HG03039 (cell line): Measurements from ENCODE around the gene MCC.
A peak's percentile ranks its signal among the peaks of the same experiment; 100 is the strongest.

Source experiments
- ATAC-seq: cut with Tn5 transposase; IDR thresholded peaks from one replicate; pipeline ENCODE4 v1.9.1; 2021; ENCODE audit warnings: mild to moderate bottlenecking, moderate library complexity; ENCODE audit not compliant: unreplicated experiment

Gene MCC

DNA sequence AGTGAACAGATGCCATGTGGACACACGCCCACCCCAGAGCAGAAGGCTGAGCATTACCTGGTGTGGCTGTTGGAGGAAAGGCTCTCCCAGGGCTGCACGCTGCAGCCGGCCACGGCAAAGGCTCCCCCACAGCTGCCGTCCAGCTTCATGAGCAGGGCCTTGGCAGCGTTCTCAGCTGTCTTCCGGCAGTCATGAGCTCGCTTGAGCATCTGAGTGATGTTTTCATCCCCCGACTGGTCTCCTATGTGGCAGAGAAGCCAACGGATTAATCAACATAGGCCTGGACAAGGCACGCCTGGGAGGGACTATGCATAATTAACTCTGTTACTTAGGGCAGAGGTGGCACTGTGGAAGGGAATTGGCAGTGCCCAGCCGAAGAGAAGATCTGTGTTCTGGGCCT is 424.3 kb downstream of the MCC start:
- ATAC-seq, result no peak

DNA sequence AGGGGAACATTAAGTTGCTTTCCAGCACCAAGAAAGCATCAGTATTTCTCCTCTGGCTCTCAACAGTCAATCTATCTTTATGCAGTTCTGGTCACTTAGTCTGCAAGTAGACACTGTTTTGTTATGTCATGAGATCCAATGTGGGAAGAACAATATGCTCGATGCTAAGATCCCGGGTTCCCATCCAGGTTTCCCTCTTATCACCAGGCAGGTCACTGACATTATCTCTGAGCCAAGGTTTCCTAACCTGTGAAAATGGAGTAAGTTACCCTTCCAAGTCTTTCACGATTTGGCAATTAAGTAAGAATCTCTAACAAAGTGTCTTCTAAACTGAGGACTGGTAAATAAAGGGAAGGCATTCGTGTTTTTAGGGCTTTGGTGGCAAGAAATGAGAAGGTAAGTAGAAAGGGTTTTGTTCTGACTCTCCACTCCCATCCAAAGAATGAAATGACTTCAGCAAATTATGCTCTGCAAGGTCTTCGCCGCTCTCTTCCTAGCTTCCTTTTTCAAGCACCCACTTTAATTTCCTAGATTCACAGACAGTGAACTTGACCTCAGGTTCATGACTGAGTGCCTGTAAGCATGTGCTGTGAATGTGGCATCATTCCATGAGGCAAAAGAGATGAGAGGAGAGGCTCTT is 425.3 kb downstream of the MCC start:
- no peak for ATAC-seq

DNA sequence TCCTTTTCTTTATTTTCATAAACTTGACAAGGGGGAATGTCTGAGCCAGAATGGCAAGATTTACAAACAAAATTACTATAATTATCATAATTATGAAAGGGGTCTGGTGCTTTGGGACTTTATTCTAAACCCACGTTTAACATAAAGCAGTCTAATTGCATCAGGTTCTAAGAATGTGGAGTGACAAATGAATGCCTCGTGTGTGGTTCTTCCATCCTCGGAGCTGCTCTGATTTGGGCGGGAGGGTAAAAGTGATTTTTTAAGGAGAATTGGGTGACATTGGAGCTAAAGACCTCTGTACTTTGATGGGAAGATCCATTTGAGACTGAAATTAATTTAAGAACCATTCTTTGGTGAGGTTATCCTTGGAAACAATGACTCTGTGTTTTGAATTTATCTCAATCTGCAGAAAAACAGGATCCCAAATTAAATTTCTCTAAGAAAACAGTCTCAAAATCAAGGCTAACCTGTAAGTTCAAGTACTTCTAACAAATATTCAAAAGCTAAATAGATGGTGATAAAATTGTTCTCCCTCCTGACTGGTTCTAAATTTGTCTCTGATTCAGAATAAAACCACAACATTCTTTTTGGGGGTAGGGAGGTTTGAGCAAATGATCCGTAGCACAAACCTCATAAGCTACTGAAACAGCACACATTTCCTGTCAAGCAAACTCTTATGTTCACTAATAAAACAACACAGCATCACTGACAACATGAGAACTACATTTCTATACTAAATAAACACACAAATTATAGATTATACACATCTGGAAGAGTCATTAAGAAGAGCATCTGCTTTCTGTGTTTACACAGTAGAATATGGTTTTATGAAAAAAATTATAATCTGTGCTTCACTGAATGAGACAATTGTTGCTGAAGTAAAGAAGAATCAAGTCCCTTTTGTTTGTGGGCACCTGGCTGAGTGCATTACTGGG is 426.1 kb downstream of the MCC start:
- ATAC-seq, result no peak

DNA sequence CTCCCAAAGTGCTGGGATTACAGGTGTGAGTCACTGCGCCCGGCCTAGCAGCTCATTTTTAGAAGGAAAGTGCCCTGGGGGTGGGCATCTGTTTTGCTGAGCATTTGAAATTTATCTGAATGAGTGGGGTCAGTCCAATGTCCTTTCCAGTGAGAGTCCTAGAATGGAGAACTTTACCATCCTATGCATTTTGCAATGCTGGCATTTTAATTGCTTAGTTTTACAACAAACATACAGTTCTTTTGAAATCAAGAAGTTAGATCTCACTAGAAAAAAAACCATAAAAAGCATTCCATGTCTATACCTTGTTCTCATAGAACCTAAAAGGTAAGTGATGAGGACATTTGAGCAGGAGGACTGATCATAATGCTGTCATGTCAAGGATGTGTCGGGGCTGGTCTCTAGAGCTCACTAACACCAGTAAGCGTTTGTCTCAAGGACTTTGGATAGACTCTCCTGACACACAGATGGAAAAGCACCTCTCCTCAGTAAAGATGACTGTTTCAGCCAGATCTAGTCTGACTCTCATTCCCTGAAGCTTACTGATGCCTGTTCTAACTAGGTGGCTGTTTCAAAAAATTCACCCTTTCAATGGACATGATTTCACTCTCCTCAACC is 427.7 kb downstream of the MCC start:
- no peak for ATAC-seq

DNA sequence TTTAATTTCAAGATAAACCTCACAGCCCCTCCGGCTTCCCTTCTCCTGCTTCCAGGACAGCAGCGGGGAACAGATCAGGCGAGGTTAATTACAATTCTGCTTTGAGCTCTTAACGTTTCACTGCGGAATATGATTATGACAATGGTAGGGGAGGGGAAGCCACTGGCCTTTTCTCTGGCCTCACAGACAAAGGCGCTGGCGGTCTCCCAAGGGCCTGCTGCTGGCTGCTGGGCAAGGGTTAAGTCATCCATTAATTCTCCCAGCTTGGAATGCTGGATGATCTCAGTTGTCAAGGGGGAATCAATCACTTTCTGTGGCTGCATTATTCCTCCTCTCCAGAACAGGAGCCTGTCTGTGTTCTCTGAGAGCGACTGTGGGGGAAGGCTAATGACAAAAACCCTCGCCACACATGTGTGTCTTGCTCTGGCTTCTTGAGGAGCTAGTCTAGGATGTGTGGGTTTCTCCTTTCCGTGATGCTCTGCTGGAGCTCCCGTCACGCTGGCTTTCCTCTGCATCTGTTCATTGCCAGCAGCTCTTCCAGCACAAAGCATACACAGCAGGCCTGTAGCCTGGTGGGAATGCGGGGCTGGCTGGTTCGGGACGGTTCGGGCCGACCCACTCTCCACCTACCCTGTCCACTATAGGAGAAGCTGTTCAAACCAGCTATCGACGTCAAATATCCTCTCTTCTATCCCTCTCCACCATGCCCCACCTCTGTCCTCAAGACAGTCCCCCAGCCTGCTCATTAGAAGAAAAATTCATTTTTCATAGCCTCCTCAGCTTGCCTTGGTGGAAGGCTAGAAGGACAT is 428.8 kb downstream of the MCC start:
- no peak for ATAC-seq

DNA sequence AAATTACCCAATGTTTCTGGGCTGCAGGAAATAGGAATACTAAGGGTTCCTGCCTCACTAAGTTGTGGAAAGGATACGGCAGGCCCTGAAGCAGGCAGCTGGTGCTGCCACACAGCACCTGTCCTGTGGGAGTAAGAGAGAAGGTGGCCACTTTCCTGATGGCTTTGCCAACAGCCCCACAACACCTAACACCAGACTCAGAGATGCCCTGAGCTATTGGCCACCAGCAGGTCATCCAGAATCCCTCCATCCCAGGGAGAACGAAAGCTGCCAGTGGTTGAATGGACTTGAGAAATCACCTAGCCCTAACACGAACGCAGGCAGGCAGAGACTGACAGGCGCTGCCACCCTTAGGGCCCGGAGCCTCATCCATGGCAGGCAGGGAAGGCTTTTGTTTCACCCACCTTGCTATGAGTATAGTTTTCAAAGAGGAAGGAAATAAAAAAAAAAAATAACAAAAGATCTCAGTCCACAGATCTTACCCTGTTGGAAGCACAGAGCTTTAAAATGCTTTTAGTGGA is 429.5 kb downstream of the MCC start:
- no peak for ATAC-seq

DNA sequence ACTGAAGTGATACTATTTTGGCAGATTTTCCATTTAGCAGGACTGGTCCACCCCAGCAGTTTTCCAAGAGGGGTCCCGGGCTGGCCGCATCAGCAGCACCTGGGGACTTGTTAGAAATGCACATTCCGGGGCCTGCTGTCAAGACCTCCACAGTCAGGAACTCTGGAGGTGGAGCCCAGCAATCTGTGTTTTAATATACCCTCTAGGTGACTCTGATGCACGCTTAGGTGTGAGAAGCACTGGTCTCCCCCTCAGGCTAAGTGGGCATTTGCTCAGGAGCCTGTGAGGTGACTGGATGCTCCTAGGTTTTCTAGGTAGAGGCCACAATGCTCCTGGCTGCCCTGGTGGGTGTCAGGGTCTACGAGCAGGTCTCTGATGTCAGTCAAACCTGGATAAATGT is 430.0 kb downstream of the MCC start:
- no peak for ATAC-seq

DNA sequence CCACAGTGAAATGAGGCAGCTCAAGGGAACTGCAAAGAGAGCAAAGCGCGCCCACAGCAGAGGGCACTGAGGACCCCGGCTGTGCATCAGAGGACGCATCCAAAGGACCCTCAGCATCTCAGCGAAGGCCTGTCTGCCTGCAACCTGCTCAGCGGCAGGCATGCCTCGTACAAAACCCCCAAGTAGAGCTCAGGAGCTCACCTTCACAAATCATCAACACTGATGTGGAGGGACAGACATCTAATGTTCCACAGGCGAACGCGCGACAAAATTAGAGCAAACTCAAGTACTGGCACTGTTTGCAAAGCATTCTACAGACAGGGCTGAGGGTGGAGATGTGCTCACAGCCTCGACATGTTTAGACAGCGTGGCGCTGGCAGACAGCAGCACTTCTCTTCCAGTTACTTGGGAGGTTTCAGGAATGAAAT is 430.7 kb downstream of the MCC start:
- no peak for ATAC-seq

DNA sequence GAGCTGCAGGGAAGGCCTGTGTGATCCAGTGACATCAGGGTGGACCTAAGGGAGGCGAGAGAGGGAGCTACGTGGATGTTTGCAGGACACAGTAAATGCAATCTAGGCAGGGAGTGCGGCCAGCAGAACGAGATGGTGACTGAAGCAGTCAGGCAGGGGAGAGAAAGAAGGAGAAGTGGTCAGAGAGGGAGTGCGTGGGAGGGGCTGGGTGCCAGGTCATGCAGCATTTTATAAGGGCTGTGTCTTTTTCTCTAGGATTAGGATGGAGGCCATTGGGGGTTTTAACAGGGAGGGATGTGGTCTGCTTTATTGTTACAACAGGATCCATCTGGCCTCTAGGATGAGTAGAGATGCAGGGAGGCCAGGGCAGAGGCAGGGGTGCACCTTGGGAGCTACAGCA is 431.3 kb downstream of the MCC start:
- ATAC-seq, result no peak

DNA sequence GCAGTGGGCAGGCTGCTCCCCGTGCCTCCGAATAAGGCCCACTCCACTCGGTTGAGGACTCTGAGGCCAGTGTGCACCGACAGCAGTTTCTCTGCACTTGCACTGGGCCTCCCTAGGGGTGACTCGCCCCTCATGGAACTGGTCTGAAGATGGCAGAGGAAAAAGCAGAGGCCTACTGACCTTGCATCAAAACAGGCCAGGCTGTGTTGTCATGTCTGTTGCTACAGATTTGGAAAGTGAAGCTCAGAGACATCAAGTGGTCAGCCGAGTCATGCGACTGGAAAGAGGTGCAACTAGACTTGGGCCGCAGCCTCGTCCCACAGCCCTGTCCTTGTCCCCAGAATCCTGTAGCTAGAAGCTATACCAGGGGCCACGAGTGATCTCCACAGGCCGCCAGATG is 433.4 kb downstream of the MCC start:
- ATAC-seq, result no peak

DNA sequence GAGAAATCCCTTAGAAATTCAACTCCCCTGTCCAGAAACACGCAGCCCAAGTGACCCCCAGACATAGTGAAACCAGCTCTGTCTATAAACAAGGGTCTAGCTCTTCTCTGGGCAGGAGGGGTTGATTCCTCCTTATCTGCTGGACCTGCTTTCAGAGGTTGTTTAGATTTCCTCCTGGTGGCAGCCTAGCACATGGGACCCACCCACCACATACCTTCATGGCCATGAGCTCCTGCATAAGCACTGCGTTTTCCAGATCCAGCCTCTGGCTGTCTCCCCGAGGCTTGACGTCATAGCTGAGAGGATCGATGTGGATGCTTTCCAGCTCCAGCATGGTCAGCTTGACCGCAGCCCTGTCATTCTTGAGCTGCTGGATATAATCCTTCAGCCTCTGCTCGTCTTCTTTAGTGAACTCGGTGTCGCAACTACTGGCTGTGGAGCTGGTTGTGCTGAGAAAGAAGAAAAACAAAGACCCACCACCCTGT is 434.7 kb downstream of the MCC start:
- ATAC-seq, result no peak

DNA sequence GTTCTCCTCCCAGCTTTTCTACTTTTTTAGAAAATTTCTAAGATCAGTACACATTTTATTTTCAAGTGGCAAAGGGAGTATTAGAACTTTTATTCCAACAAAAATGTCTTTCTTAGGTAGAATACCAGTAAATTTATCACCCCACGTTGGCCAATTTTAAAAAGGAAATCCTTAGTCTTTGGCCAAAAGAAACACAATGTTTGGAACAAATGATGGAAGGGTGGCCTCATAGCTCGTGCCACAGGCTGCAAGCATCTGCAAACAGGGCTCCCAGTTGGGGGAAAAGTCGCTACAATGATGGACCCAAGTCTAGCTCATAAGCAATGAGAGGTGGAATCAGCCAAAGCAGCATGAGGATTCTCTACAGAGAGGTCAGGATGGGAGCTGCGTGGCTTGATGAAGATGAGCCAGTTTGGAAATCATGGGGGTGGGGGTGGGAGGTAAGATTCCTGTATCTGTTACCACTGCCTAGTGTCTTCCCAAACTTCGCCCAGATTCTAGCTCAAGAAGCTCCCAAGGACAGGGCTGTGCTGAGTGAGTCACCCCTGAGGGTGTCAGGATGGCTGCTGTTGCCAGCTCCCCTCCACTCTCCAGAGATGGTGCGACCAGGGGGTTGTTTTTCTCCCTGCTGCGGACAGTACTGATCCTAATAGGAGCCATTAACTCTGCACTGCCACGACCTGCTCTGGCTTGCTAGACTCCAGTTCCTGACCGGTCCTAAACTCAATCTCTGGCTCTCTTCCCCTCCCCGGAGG is 436.0 kb downstream of the MCC start:
- ATAC-seq, result no peak

DNA sequence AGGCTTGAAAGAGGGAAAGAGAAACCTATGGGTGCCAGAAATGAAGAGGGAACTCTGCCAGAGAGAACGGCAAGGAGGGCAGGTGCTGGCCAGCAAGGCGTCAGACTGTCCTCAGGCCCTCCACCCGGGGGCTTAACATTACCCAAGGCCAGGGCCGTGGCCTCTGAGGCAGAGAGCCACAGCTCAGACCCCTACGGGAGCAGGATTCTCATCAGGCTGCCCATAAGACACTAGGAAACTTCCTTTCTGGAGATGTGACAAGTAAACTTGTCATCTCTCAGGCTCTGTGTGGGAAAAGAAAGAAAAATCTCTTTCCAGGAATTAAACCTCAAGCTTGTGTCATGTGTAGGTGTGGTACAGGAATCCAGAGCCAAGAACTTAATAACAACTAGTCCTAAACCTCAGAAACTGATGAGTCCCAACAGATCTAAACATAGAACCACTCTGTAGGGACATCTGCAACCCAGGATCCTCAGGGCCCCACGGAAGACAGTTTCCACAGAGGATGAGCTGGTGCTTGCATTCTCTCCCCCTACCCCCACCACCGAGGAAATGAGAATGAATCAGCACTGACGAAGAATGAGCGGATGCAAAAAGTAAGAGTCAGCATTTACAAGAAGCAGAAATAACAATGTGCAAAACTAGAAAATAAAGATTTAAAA is 437.4 kb downstream of the MCC start:
- no peak for ATAC-seq

DNA sequence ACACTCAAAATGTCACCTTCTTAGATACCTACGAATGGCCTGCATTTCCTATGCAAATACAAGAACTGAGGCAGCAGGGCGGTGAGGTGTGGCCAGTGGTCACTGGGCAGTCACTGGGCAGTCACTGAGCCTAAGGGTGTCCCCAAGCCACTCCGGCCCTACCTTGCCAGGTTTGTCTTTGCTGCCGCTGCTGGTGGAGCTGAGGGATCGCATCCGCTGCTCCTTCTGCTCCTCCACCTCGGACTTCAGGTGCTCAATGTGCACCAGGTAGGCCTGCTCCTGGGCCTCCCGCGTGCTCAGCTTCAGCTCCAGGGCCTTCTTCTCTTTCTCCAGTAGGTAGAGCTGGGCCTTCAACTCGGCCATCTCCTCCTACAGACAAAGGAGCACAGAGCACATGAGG is 439.3 kb downstream of the MCC start:
- ATAC-seq, result no peak

DNA sequence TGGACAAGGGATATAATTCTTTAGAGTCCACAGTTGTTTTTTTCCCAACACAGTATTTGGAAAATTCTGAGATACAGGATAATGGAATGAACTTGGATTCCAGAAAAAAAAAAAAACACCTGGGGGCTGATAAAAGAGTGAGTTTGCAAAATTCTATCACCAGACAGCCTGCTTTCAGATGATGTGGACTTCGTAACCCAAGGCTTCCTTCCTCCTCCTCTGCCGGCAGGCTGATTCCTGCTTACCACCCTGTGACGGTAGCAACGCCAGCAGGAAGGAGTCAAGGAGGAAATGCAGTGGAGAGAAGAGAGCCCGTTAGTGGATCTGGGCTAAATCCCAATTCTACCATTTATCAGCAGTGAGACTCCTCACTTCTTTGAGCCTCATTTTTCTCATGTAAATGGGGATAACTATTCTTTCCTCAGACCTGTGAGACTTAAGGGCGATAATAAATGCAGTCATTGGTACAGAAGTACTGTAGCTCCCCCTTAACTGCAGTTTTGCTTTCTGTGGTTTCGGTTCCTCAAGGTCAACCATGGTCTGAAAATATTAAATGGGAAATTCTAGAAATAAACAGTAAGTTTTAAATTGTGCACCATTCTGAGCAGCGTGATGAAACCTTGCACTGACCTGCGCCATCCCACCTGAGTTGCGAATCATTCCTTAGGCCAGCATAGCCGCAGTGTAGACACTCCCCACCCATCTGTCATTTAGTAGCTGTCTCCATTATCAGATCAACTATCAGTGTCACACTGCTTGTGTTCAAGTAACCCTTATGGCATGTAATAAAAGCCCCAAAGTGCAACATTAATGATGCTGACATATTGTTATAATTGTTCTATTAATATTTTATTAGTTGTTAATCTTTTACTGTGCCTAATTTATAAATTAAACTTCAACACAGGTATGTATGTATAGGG is 440.3 kb downstream of the MCC start:
- peak; percentile 85 for ATAC-seq

DNA sequence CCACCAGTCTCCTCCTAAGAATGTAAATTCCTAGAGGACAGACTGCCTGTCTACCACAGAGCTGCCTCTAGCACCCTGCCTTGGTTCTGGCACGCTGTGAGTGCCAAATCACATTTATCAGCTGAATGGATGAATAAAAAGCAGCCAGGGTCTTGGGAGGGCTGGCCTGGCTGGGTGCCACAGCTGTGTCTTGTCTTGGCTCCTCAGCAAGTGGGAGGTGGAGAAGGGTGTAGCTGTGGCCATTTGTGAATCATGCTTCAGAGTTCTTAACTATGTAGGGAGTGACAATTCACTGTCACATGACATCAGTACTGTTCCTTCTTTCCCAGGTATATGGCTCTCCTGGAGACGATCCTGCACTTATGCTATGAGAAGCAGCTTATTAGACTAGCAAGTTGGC is 441.0 kb downstream of the MCC start:
- no peak for ATAC-seq

DNA sequence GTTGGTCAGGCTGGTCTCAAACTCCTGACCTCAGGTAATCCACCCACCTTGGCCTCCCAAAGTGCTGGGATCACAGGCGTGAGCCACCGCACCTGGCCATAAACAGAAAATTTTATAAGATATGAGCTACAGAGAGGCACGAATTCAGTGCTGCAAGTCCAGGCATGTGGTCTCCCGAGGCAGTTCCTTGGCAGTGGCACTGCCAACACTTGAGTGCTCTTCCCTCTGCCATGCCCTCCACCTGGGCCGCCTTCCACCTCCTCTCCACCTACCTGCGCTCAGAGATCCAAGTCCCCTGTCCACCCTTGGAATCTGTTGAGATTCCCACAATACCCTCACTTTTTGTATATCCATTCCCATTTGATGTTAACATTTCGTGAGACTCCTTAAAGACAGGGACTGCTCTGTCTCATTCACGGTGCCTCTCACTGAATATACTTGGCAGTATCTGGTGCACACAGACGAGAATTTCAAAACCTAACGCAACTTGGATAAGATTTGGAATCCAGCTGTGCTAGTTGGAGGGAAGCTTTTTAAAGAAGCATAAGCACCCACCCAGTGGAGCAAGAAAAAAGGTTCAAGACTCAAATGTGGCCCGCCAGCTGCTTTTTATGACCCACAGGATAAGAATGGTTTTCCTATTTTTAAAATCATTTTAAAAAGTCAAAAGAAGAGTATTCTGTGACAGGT is 443.3 kb downstream of the MCC start:
- ATAC-seq, result no peak

DNA sequence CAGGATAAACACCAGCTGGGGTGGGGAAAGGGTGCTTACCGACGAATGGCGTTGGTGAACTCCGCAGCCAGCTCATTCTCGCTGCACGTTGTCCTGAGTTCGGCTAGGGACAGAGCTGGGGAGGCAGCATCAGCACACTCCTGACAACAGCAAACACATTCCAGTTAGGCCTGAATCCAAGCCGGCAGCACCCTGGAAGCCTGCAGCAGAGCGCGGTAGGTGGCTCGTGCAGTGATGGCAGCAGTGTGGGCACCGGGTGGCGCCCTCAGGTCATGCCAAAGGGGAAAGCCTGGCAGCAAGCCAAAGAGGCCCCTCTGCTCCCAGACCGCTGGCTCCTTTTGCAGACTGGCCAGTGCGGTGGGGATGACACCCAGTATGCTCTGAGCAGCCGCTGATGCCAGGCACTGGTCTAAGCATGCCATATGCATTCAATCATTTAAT is 444.7 kb downstream of the MCC start:
- ATAC-seq, result no peak
